Activated naive CD4-positive, alpha-beta T cell (primary cell): ENCODE measurements around the gene PKD1.
"Not testable (repeated sequence)": the region's sequence is repeated elsewhere in the genome, so short reads cannot be mapped to it uniquely, and the experiment has no call there.

Source experiments
- DNase-seq, 4 experiments: peaks; one replicate each; lab custom pipeline; 2025; lab: John Stamatoyannopoulos, UW

PKD1 gene

GRCh38 chr16:2124377-2124693 is 11.4 kb downstream of the PKD1 start:
- not testable (repeated sequence) for DNase-seq

- not testable (repeated sequence) for DNase-seq
These were observed 11.9 kb downstream of the PKD1 start for GRCh38 chr16:2123706-2124376.

GRCh38 chr16:2122934-2123683 is 12.6 kb downstream of the PKD1 start:
- DNase-seq = not testable (repeated sequence)

GRCh38 chr16:2122429-2122828 is 13.3 kb downstream of the PKD1 start:
- no peak for DNase-seq

- DNase-seq = no peak
These were observed 13.8 kb downstream of the PKD1 start for GRCh38 chr16:2121853-2122252.

- DNase-seq = not testable (repeated sequence)
These were observed 14.4 kb downstream of the PKD1 start for GRCh38 chr16:2121325-2121724.

GRCh38 chr16:2117960-2118722 is 17.6 kb downstream of the PKD1 start:
- DNase-seq = not testable (repeated sequence)

- DNase-seq = not testable (repeated sequence)
These were observed 18.4 kb downstream of the PKD1 start for GRCh38 chr16:2117341-2117740.

GRCh38 chr16:2116428-2116827 is 19.3 kb downstream of the PKD1 start:
- not testable (repeated sequence) for DNase-seq

- DNase-seq = no peak
These were observed 20.1 kb downstream of the PKD1 start for GRCh38 chr16:2115591-2115973.

- not testable (repeated sequence) for DNase-seq
These were observed 20.7 kb downstream of the PKD1 start for GRCh38 chr16:2114885-2115590.

- not testable (repeated sequence) for DNase-seq
These were observed 21.5 kb downstream of the PKD1 start for GRCh38 chr16:2114225-2114624.

- DNase-seq = not testable (repeated sequence)
These were observed 23.1 kb downstream of the PKD1 start for GRCh38 chr16:2112539-2113106.

- not testable (repeated sequence) for DNase-seq
These were observed 24.0 kb downstream of the PKD1 start for GRCh38 chr16:2111412-2112335.

- DNase-seq = not testable (repeated sequence)
These were observed 24.7 kb downstream of the PKD1 start for GRCh38 chr16:2111009-2111353.

GRCh38 chr16:2110332-2111008 is 25.2 kb downstream of the PKD1 start:
- not testable (repeated sequence) for DNase-seq

- DNase-seq = not testable (repeated sequence)
These were observed 25.8 kb downstream of the PKD1 start for GRCh38 chr16:2109872-2110271.

- DNase-seq = not testable (repeated sequence)
These were observed 26.5 kb downstream of the PKD1 start for GRCh38 chr16:2109271-2109580.

- not testable (repeated sequence) for DNase-seq
These were observed 27.0 kb downstream of the PKD1 start for GRCh38 chr16:2108446-2109270.

GRCh38 chr16:2107791-2108125 is 27.9 kb downstream of the PKD1 start:
- DNase-seq = not testable (repeated sequence)
